AG04449 (cell line): ENCODE measurements around the gene TM2D3.

Source experiments
- CTCF ChIA-PET: fragments of 350-600 bp; formaldehyde crosslinking; extraction: SDS; loops from one replicate; lab custom pipeline; 2021; ENCODE audit warnings: antibody characterized with exemption; lab: Yijun Ruan, JAX
- POLR2A ChIA-PET: fragments of 400-600, 350-600 bp; formaldehyde crosslinking; extraction: SDS; loops from one replicate; lab custom pipeline; 2020; ENCODE audit warnings: antibody characterized with exemption, inconsistent platforms; lab: Yijun Ruan, JAX
- DNase-seq: peaks from one replicate; pipeline ENCODE4 v3.0.0-alpha.2; 2010; ENCODE audit warnings: low read depth, low spot score
- H3K4me3 ChIP-seq: 2 replicates; pipeline ENCODE4 v1.5.1; 2011; ENCODE audit warnings: low read depth, mild to moderate bottlenecking, control low read depth, low read length
- CTCF ChIP-seq: IDR thresholded peaks from one replicate; pipeline ENCODE4 v1.5.1; 2011; ENCODE audit warnings: mild to moderate bottlenecking, moderate library complexity, low read length, control low read depth, inconsistent platforms; ENCODE audit not compliant: insufficient read depth; ENCODE audit errors: missing control alignments

The TM2D3 gene

DNA sequence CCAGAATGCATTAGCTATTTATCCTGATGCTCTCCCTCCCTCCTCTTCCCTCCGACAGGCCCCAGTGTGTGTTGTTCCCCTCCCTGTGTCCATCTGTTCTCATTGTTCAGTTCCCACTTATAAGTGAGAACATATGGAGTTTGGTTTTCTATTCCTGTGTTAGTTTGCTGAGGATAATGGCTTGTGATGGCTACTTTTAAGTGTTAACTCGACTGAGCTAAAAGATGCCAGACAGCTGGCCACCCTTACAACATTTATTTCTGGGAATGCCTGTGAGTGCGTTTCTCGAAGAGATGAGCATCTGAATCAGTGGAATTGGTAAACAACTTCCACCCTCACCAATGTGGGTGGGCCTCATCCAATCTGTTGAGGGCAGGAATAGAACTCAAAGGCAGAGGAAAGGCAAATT is 24.7 kb upstream of the TM2D3 start:
- POLR2A ChIA-PET, result interaction anchor here (1.3 kb wide), 1 partner anchor 25 kb away, joined by 5 read pairs; no protein-coding TSS in a partner anchor
- no peak overlapping the region for H3K4me3 ChIP-seq
- peak; percentile 34 for DNase-seq
- CTCF ChIA-PET, result interaction anchor here (0.9 to 1.4 kb wide), 2 partner anchors 10 to 46 kb away, joined by 3 to 5 read pairs; no protein-coding TSS in a partner anchor
- no peak for TF ChIP-seq CTCF

- TF ChIP-seq CTCF, result no peak
- DNase-seq, result peak; percentile 70
- ChIA-PET POLR2A (interaction anchor here (0.8 to 1.3 kb wide), 2 partner anchors 24 to 35 kb away, joined by 3 to 5 read pairs; no protein-coding TSS in a partner anchor), CTCF (interaction anchor here (1.1 to 1.4 kb wide), 2 partner anchors 47 to 48 kb away, joined by 3 to 5 read pairs; no protein-coding TSS in a partner anchor)
- H3K4me3 ChIP-seq, result peak overlapping the region; percentile 9; the same call in 1 of the 2 replicates
Observed at GRCh38 chr15:101675796-101676582, 23.8 kb upstream of the TM2D3 start.

DNA sequence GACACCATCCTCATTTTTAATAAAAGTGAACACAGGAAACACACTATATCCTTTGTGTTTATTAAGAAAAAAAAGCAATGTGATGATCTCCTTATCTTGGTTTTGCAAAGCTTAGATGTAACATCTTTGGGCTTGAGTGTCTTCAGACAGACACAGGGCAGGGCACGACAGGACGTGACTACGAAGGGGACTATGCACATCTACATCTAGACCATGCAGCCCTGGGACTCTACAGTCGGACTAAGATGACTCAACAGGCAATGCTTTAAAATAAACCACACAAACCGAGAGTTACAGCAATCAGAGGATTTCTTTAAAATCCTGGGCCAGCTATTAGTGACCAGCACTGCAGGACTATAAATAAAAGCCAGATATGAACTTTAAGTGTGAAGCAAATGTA is 22.8 kb upstream of the TM2D3 start:
- no peak for TF ChIP-seq CTCF
- H3K4me3 ChIP-seq, result no peak overlapping the region
- peak; percentile 83 for DNase-seq
- ChIA-PET POLR2A (no interaction called here), CTCF (interaction anchor here (1.0 to 2.4 kb wide), 4 partner anchors 9 to 49 kb away, joined by 3 to 8 read pairs (median 6); no protein-coding TSS in a partner anchor)

GRCh38 chr15:101672298-101672697 is 20.1 kb upstream of the TM2D3 start:
- no peak for TF ChIP-seq CTCF
- CTCF ChIA-PET, result no interaction called here

GRCh38 chr15:101669744-101670143 is 17.6 kb upstream of the TM2D3 start:
- H3K4me3 ChIP-seq, result no peak overlapping the region
- DNase-seq, result no peak
- ChIA-PET CTCF (interaction anchor here (0.9 kb wide), 1 partner anchor 11 kb away, joined by 3 read pairs; no protein-coding TSS in a partner anchor), POLR2A (no interaction called here)
- TF ChIP-seq CTCF, result no peak

More at GRCh38 chr15:101672298-101672697, 20.1 kb upstream of the TM2D3 start:
- POLR2A ChIA-PET, result no interaction called here
- no peak for DNase-seq
- H3K4me3 ChIP-seq, result no peak overlapping the region

- no peak for TF ChIP-seq CTCF
- ChIA-PET CTCF (interaction anchor here (1.2 to 2.8 kb wide), 2 partner anchors 15 to 26 kb away, joined by 4 to 10 read pairs; no protein-coding TSS in a partner anchor), POLR2A (no interaction called here)
- DNase-seq, result no peak
- H3K4me3 ChIP-seq, result no peak overlapping the region
Observed at GRCh38 chr15:101667881-101668280, 15.7 kb upstream of the TM2D3 start.
